WTC11 (cell line): Measurements from ENCODE around the gene TCOF1. TPM values are rescaled to one million over a fixed set of nuclear protein-coding genes. Genes with fewer than 3 reads are reported as not detected.

ENCODE experiments used
- ATAC-seq: fragments of 200-7000 bp; cut with Tn5 transposase; 2 replicates; pipeline ENCODE4 v1.10.0; 2021; ENCODE audit warnings: mild to moderate bottlenecking, moderate library complexity
- CTCF ChIA-PET: fragments of 300-600 bp; sonication (Branson Sonifier 250); formaldehyde crosslinking; loops from one replicate; lab custom pipeline; 2021; ENCODE audit warnings: antibody characterized with exemption; lab: Charles Lee
- POLR2A ChIA-PET: fragments of 350-600 bp; sonication (Branson Sonifier 250); formaldehyde crosslinking; loops from one replicate; lab custom pipeline; 2021; ENCODE audit warnings: antibody characterized with exemption; lab: Charles Lee
- DNase-seq: peaks from one replicate; pipeline ENCODE4 v3.0.0; 2021; ENCODE audit warnings: low spot score
- H3K27ac Mint-ChIP-seq: 2 replicates; pipeline ENCODE4 v1.8.0; 2021; ENCODE audit warnings: mixed read lengths
- H3K27me3 Mint-ChIP-seq: 2 replicates; pipeline ENCODE4 v1.8.0; 2021; ENCODE audit warnings: low read depth, mild to moderate bottlenecking, moderate library complexity, mixed read lengths
- H3K36me3 Mint-ChIP-seq: 2 replicates; pipeline ENCODE4 v1.8.0; 2021; ENCODE audit warnings: mixed read lengths
- H3K4me1 Mint-ChIP-seq: 2 replicates; pipeline ENCODE4 v1.8.0; 2022; ENCODE audit warnings: mixed read lengths
- H3K4me3 Mint-ChIP-seq: 2 replicates; pipeline ENCODE4 v1.8.0; 2021; ENCODE audit warnings: mild to moderate bottlenecking, moderate library complexity, mixed read lengths
- H3K9me3 Mint-ChIP-seq: 2 replicates; pipeline ENCODE4 v1.8.0; 2021; ENCODE audit warnings: mixed read lengths
- AR ChIP-seq: fragments of 250-450 bp; sonication (Bioruptor Pico); IDR thresholded peaks from 2 replicates; pipeline ENCODE4 v1.9.0; 2021; ENCODE audit warnings: mild to moderate bottlenecking
- ATF6 ChIP-seq: sonication (generic); formaldehyde crosslinking; IDR thresholded peaks from 2 replicates; pipeline ENCODE4 v1.8.1; 2023; ENCODE audit warnings: mild to moderate bottlenecking, missing genetic modification reagents
- E2F1 ChIP-seq: sonication (generic); formaldehyde crosslinking; IDR thresholded peaks from 2 replicates; pipeline ENCODE4 v1.8.0; 2022; ENCODE audit warnings: mild to moderate bottlenecking, missing genetic modification reagents
- E2F5 ChIP-seq: sonication (generic); formaldehyde crosslinking; IDR thresholded peaks from 2 replicates; pipeline ENCODE4 v1.8.1; 2022; ENCODE audit warnings: mild to moderate bottlenecking, moderate library complexity, missing genetic modification reagents
- ERG ChIP-seq: fragments of 250-450 bp; sonication (Bioruptor Pico); IDR thresholded peaks from 2 replicates; pipeline ENCODE4 v1.8.0; 2021; ENCODE audit warnings: mild to moderate bottlenecking
- ETV6 ChIP-seq: sonication (generic); formaldehyde crosslinking; IDR thresholded peaks from 2 replicates; pipeline ENCODE4 v1.8.1; 2022; ENCODE audit warnings: mild to moderate bottlenecking, missing genetic modification reagents
- HMGA2 ChIP-seq: fragments of 250-450 bp; sonication (Bioruptor Pico); IDR thresholded peaks from 2 replicates; pipeline ENCODE4 v1.4.0; 2021; ENCODE audit warnings: mild to moderate bottlenecking, moderate library complexity
- JUN ChIP-seq: sonication (generic); formaldehyde crosslinking; IDR thresholded peaks from 2 replicates; pipeline ENCODE4 v1.8.0; 2023; ENCODE audit warnings: mild to moderate bottlenecking, missing genetic modification reagents
- MLX ChIP-seq: sonication (generic); formaldehyde crosslinking; IDR thresholded peaks from 2 replicates; pipeline ENCODE4 v1.8.1; 2023; ENCODE audit warnings: mild to moderate bottlenecking, missing genetic modification reagents, moderate library complexity
- NFATC4 ChIP-seq: fragments of 250-450 bp; sonication (Bioruptor Pico); IDR thresholded peaks from 2 replicates; pipeline ENCODE4 v1.9.0; 2021; ENCODE audit warnings: mild to moderate bottlenecking
- PRDM15 ChIP-seq: sonication (generic); formaldehyde crosslinking; IDR thresholded peaks from 2 replicates; pipeline ENCODE4 v1.8.0; 2022; ENCODE audit warnings: missing genetic modification reagents
- SOX15 ChIP-seq: fragments of 250-450 bp; sonication (Bioruptor Pico); IDR thresholded peaks from 2 replicates; pipeline ENCODE4 v1.9.0; 2021; ENCODE audit warnings: mild to moderate bottlenecking
- SP1 ChIP-seq: sonication (generic); formaldehyde crosslinking; conservative IDR thresholded peaks from 2 replicates; pipeline ENCODE4 v1.8.1; 2022; ENCODE audit warnings: missing genetic modification reagents
- STAT6 ChIP-seq: sonication (generic); formaldehyde crosslinking; conservative IDR thresholded peaks from 2 replicates; pipeline ENCODE4 v1.8.1; 2023; ENCODE audit warnings: mild to moderate bottlenecking, low read depth, missing genetic modification reagents, moderate library complexity
- ZBTB21 ChIP-seq: sonication (generic); formaldehyde crosslinking; IDR thresholded peaks from 2 replicates; pipeline ENCODE4 v1.8.1; 2023; ENCODE audit warnings: mild to moderate bottlenecking, missing genetic modification reagents, borderline replicate concordance
- ZNF317 ChIP-seq: sonication (generic); formaldehyde crosslinking; IDR thresholded peaks from 2 replicates; pipeline ENCODE4 v1.8.1; 2023; ENCODE audit warnings: low read depth, mild to moderate bottlenecking, moderate library complexity, missing genetic modification reagents, borderline replicate concordance
- ZSCAN18 ChIP-seq: fragments of 250-450 bp; sonication (Bioruptor Pico); IDR thresholded peaks from 2 replicates; pipeline ENCODE4 v2.1.2; 2022; ENCODE audit warnings: mild to moderate bottlenecking, moderate library complexity
- total RNA-seq: library from RNA; stranded (reverse); gene quantifications from 3 replicates; pipeline ENCODE4 v1.2.3, GENCODE V29; 2021

The TCOF1 gene
- total RNA-seq, 1 experiment from 2014 or later = 174 TPM

GRCh38 chr5:150325426-150325825, 32.1 kb upstream of the TCOF1 start (continued):
- TF ChIP-seq MLX (CRISPR knock-in tag) (no peak), SP1 (CRISPR knock-in tag) (no peak), E2F1 (no peak), JUN (CRISPR knock-in tag) (no peak), NFATC4 (CRISPR knock-in tag) (no peak), ZSCAN18 (CRISPR knock-in tag) (no peak), ATF6 (no peak), HMGA2 (CRISPR knock-in tag) (no peak), E2F5 (CRISPR knock-in tag) (no peak), PRDM15 (no peak), ETV6 (CRISPR knock-in tag) (no peak)

- POLR2A ChIA-PET = no interaction called here
- H3K27me3 Mint-ChIP-seq = no peaks in the 10 kb centered on the region; the same call in 1 of the 2 replicates
- ATAC-seq (no peak), DNase-seq (no peak)
- CTCF ChIA-PET = interaction anchor here (0.7 to 1.3 kb wide), 3 partner anchors 23 to 32 kb away, joined by 3 read pairs; no protein-coding TSS in a partner anchor
- H3K9me3 Mint-ChIP-seq = peaks cover 2% of the 10 kb centered on the region; the same call in 1 of the 2 replicates
- TF ChIP-seq ERG (CRISPR knock-in tag) (no peak), ZNF317 (CRISPR knock-in tag) (no peak), SOX15 (no peak), STAT6 (CRISPR knock-in tag) (no peak), ZBTB21 (CRISPR knock-in tag) (no peak), AR (CRISPR knock-in tag) (no peak), JUN (CRISPR knock-in tag) (no peak)
- H3K4me3 Mint-ChIP-seq = no peak overlapping the region
- H3K27ac Mint-ChIP-seq = no peak overlapping the region
- peaks cover 4% of the 10 kb centered on the region for H3K4me1 Mint-ChIP-seq
- H3K36me3 Mint-ChIP-seq = no peaks in the 10 kb centered on the region
Observed at GRCh38 chr5:150326707-150327106, 30.8 kb upstream of the TCOF1 start.
